ENCODE data around the gene RBPJ. TPM values are rescaled to one million over a fixed set of nuclear protein-coding genes. Genes with fewer than 3 reads are reported as not detected.
A peak's percentile ranks its signal among the peaks of the same experiment; 100 is the strongest.
"Not testable (repeated sequence)": the region's sequence is repeated elsewhere in the genome, so short reads cannot be mapped to it uniquely, and the experiment has no call there.

RBPJ gene
- total and polyA plus RNA-seq, 2 donors (not counting 1 experiment from before 2014, with no cell fraction given) = 144 to 253 TPM

- Histone ChIP-seq H3K4me1 (ENCODE audit: control insufficient read depth, extremely low read depth, insufficient read depth, low read length) (no peaks in the 10 kb centered on the region), H4K20me1 (ENCODE audit: control insufficient read depth, extremely low read depth, insufficient read depth, low read length) (no peaks in the 10 kb centered on the region), H3K9ac (ENCODE audit: insufficient read depth, low read length) (no peak overlapping the region), H2AFZ (ENCODE audit: low read length) (no peak overlapping the region), H3K36me3 (ENCODE audit: control insufficient read depth, insufficient read depth, low read length) (no peaks in the 10 kb centered on the region), H3K9me3 (ENCODE audit: control insufficient read depth, insufficient read depth, low read depth, low read length) (no peaks in the 10 kb centered on the region), H3K79me2 (ENCODE audit: control insufficient read depth, insufficient read depth, low read length) (peaks cover 97% of the 10 kb centered on the region), H3K4me2 (ENCODE audit: extremely low read depth, insufficient read depth, low read length) (peak overlapping the region; percentile 20), H3K4me3 (replicated peaks in 1 of 4; ENCODE audit: control extremely low read depth in 1 of 4, insufficient read depth in 1 of 4, low read depth in 3 of 4, low read length in 4 of 4) (no peak overlapping the region), H3K27me3 (ENCODE audit: control insufficient read depth, insufficient read depth, low read length) (no peaks in the 10 kb centered on the region), H3K27ac (ENCODE audit: insufficient read depth, low read length) (no peak overlapping the region)
- DNase-seq (ENCODE audit: low read depth in 2 of 2) = peak in 1 of 2 donors; percentile 70
- TF ChIP-seq EZH2 (IDR thresholded peaks at IDR 0.05; ENCODE audit: low read length, missing control alignments) = no peak
- TF ChIP-seq CTCF (conservative IDR thresholded peaks at IDR 0.05 in 1 of 2, IDR thresholded peaks at IDR 0.05 in 1 of 2; ENCODE audit: low read depth in 1 of 2, low read length in 2 of 2) = no peak
Measured at GRCh38 chr4:26356081-26356501, 35.3 kb downstream of the RBPJ start.

- not testable (repeated sequence) for H3K27me3 ChIP-seq (ENCODE audit: control insufficient read depth, insufficient read depth, low read length); H3K36me3 ChIP-seq (ENCODE audit: control insufficient read depth, insufficient read depth, low read length); H4K20me1 ChIP-seq (ENCODE audit: control insufficient read depth, extremely low read depth, insufficient read depth, low read length); H3K9ac ChIP-seq (ENCODE audit: insufficient read depth, low read length); H2AFZ ChIP-seq (ENCODE audit: low read length); DNase-seq (ENCODE audit: low read depth in 2 of 2); H3K4me2 ChIP-seq (ENCODE audit: extremely low read depth, insufficient read depth, low read length); H3K27ac ChIP-seq (ENCODE audit: insufficient read depth, low read length); H3K9me3 ChIP-seq (ENCODE audit: control insufficient read depth, insufficient read depth, low read depth, low read length); H3K4me1 ChIP-seq (ENCODE audit: control insufficient read depth, extremely low read depth, insufficient read depth, low read length)
- Histone ChIP-seq H3K79me2 (ENCODE audit: control insufficient read depth, insufficient read depth, low read length) (peaks cover 98% of the 10 kb centered on the region), H3K4me3 (replicated peaks in 1 of 4; ENCODE audit: control extremely low read depth in 1 of 4, insufficient read depth in 1 of 4, low read depth in 3 of 4, low read length in 4 of 4) (peak overlapping the region in 2 of 4 experiments; percentile 15)
Measured at GRCh38 chr4:26359521-26359920, 38.7 kb downstream of the RBPJ start.

- no peak overlapping the region for H3K4me2 ChIP-seq (ENCODE audit: extremely low read depth, insufficient read depth, low read length)
- H3K27me3 ChIP-seq (ENCODE audit: control insufficient read depth, insufficient read depth, low read length) = no peaks in the 10 kb centered on the region
- no peak overlapping the region for H2AFZ ChIP-seq (ENCODE audit: low read length)
- H3K36me3 ChIP-seq (ENCODE audit: control insufficient read depth, insufficient read depth, low read length) = no peaks in the 10 kb centered on the region
- H3K9me3 ChIP-seq (ENCODE audit: control insufficient read depth, insufficient read depth, low read depth, low read length) = no peaks in the 10 kb centered on the region
- H3K79me2 ChIP-seq (ENCODE audit: control insufficient read depth, insufficient read depth, low read length) = peaks cover 97% of the 10 kb centered on the region
- H3K27ac ChIP-seq (ENCODE audit: insufficient read depth, low read length) = no peak overlapping the region
- no peaks in the 10 kb centered on the region for H4K20me1 ChIP-seq (ENCODE audit: control insufficient read depth, extremely low read depth, insufficient read depth, low read length)
- H3K4me3 ChIP-seq (replicated peaks in 1 of 4; ENCODE audit: control extremely low read depth in 1 of 4, insufficient read depth in 1 of 4, low read depth in 3 of 4, low read length in 4 of 4) = no peak overlapping the region
- H3K9ac ChIP-seq (ENCODE audit: insufficient read depth, low read length) = no peak overlapping the region
- peaks cover 2% of the 10 kb centered on the region for H3K4me1 ChIP-seq (ENCODE audit: control insufficient read depth, extremely low read depth, insufficient read depth, low read length)
- no peak for DNase-seq (ENCODE audit: low read depth in 2 of 2)
- TF ChIP-seq CTCF (conservative IDR thresholded peaks at IDR 0.05 in 1 of 2, IDR thresholded peaks at IDR 0.05 in 1 of 2; ENCODE audit: low read depth in 1 of 2, low read length in 2 of 2) (no peak), EZH2 (IDR thresholded peaks at IDR 0.05; ENCODE audit: low read length, missing control alignments) (no peak)
Measured at GRCh38 chr4:26360273-26360672, 39.5 kb downstream of the RBPJ start.
